Measurements from ENCODE around the gene LMNA. TPM values are rescaled to one million over a fixed set of nuclear protein-coding genes. Genes with fewer than 3 reads are reported as not detected.

Gene LMNA
- total and polyA plus RNA-seq, 8 donors, result 73.5 to 437 (median 106) TPM

GRCh38 chr1:156099282-156099681 is 15.2 kb upstream of the LMNA start:
- H3K4me3 ChIP-seq, result no peak overlapping the region
- H3K4me1 ChIP-seq, result peaks cover 25 to 60% of the 10 kb centered on the region in 2 donors
- ATAC-seq (no peak), DNase-seq (no peak)
- no peak for TF ChIP-seq CTCF (IDR thresholded peaks at IDR 0.05)
- H3K27ac ChIP-seq, result no peak overlapping the region
- H3K27me3 ChIP-seq, result peaks cover 0 to 31% of the 10 kb centered on the region in 2 donors
- intact Hi-C loops (cut with DNase I), result loop anchor here (5.0 kb wide), 1 partner anchor 33 kb away; no protein-coding TSS in a partner anchor
- H3K9me3 ChIP-seq, result no peaks in the 10 kb centered on the region
- no peaks in the 10 kb centered on the region for H3K36me3 ChIP-seq

GRCh38 chr1:156100205-156100995 is 14.1 kb upstream of the LMNA start:
- intact Hi-C loops (cut with DNase I), result no loop called here
- peaks cover 36 to 71% of the 10 kb centered on the region in 2 donors for H3K4me1 ChIP-seq
- no peak for ATAC-seq
- no peak overlapping the region for H3K27ac ChIP-seq
- no peaks in the 10 kb centered on the region for H3K36me3 ChIP-seq
- no peak for TF ChIP-seq CTCF (IDR thresholded peaks at IDR 0.05)
- peaks cover 0 to 34% of the 10 kb centered on the region in 2 donors for H3K27me3 ChIP-seq
- no peak overlapping the region for H3K4me3 ChIP-seq
- no peak for DNase-seq
- H3K9me3 ChIP-seq, result no peaks in the 10 kb centered on the region

GRCh38 chr1:156101880-156102279 is 12.6 kb upstream of the LMNA start:
- H3K27ac ChIP-seq, result peak overlapping the region in 1 of 2 donors; percentile 94
- H3K4me3 ChIP-seq, result no peak overlapping the region
- no peak for TF ChIP-seq CTCF (IDR thresholded peaks at IDR 0.05)
- no peaks in the 10 kb centered on the region for H3K9me3 ChIP-seq
- intact Hi-C loops (cut with DNase I), result no loop called here
- H3K4me1 ChIP-seq, result peaks cover 42 to 72% of the 10 kb centered on the region in 2 donors
- H3K27me3 ChIP-seq, result peaks cover 0 to 42% of the 10 kb centered on the region in 2 donors
- no peaks in the 10 kb centered on the region for H3K36me3 ChIP-seq
- no peak for ATAC-seq
- no peak for DNase-seq

- Histone ChIP-seq H3K4me3 (no peak overlapping the region), H3K9me3 (no peaks in the 10 kb centered on the region), H3K27ac (peak overlapping the region; percentile 93 to 94), H3K27me3 (peaks cover 0 to 52% of the 10 kb centered on the region in 2 donors), H3K36me3 (no peaks in the 10 kb centered on the region), H3K4me1 (peaks cover 39 to 67% of the 10 kb centered on the region in 2 donors)
- DNase-seq (no peak), ATAC-seq (no peak)
- TF ChIP-seq CTCF (IDR thresholded peaks at IDR 0.05), result no peak
- intact Hi-C loops (cut with DNase I), result no loop called here
Measured at GRCh38 chr1:156102633-156103511, 11.6 kb upstream of the LMNA start.

GRCh38 chr1:156103521-156103947 is 11.0 kb upstream of the LMNA start:
- intact Hi-C loops (cut with DNase I), result no loop called here
- Histone ChIP-seq H3K27ac (peak overlapping the region; percentile 93 to 94), H3K4me1 (peaks cover 39 to 67% of the 10 kb centered on the region in 2 donors), H3K27me3 (peaks cover 0 to 58% of the 10 kb centered on the region in 2 donors), H3K9me3 (no peaks in the 10 kb centered on the region), H3K36me3 (no peaks in the 10 kb centered on the region), H3K4me3 (no peak overlapping the region)
- DNase-seq (peak in 1 of 4 donors; percentile 61), ATAC-seq (no peak)
- TF ChIP-seq CTCF (IDR thresholded peaks at IDR 0.05), result no peak

Measured in left lung (tissue), 10 donors.